GM19099 (cell line): ENCODE results near the gene EDN3.

Experiments
- POLR2A ChIP-seq: IDR thresholded peaks from 3 replicates; pipeline ENCODE4 v1.6.1; 2011; ENCODE audit warnings: low read depth; ENCODE audit not compliant: insufficient read length; ENCODE audit errors: extremely low read depth

EDN3 gene

DNA sequence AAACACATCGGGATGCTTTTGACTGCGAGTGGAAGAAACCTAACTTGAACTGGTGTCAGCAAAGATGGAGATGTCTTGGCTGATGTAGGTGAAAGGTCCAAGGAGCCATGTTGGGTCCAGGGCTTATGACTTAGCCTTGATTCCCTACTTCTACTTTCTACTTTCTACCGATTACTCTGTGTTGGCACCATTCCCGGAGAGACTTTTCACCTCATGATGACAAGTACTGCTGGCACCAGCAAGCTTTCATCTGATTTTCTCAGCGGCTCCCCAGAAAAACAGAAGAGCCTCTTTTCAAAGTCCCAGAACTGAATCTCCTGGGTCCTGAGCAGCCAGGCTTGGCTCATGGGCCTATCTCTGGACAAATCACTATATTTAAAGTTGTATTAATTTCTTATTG is 4.9 kb upstream of the EDN3 start:
- TF ChIP-seq POLR2A: no peak

DNA sequence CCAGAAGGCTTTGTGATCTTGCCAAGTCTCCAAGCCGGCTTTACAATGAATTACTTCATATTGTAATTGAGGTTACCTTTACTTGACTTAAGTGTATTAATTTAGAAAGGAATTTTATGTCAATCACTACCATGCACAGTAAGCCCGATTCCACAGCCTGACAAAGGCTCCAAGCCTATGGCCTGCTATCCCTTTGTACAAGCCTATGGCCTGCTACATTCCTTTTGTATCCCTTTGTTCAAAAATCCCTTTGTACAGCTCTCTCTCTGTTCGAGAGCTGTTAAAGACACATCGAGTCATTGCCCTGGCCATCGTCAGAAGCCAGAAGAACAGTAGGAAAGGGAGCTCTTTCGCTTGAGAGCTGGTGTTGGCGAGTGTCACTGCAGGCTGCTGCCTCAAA is 2.7 kb upstream of the EDN3 start:
- TF ChIP-seq POLR2A: no peak

DNA sequence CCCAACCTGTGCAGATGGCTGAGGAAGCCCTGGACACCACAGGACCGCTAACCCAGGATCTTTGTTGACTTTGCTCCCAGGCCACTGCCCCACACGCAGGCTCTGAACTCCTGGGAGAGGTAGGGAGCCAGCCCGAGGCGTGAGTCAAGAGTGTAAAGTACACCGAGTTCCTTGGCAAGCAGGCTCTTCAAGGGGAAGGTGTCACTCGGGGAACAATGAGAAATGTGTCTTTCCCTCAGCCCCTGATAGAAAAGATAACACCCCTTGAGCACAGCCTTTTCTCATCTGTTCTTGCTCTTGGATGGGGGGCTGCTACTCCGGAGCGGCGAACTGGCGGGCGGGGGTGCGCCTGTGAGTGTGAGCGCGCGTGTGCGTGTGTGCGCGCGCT is 472 bp upstream of the EDN3 start:
- no peak for TF ChIP-seq POLR2A

DNA sequence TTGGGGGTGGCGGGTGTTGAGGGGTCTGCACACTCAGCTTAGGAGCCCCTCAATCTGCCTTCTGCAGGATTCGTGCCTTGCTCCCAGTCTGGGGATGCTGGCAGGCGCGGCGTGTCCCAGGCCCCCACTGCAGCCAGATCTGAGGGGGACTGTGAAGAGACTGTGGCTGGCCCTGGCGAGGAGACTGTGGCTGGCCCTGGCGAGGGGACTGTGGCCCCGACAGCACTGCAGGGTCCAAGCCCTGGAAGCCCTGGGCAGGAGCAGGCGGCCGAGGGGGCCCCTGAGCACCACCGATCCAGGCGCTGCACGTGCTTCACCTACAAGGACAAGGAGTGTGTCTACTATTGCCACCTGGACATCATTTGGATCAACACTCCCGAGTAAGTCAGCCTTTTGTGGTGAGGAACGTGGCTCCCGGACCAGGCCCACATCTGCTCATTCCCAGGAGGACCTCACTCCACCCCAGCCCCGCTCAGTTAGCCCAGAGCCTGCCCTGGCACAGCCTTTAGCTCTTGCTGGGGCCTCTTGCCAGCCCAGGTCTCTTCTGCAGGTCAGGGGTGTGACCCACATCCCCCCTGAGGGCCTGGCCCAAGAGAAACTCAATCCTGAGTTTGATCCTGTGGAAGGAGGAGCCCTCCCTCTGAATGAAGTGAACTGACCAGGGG is 1.1 kb downstream of the EDN3 start:
- no peak for TF ChIP-seq POLR2A

DNA sequence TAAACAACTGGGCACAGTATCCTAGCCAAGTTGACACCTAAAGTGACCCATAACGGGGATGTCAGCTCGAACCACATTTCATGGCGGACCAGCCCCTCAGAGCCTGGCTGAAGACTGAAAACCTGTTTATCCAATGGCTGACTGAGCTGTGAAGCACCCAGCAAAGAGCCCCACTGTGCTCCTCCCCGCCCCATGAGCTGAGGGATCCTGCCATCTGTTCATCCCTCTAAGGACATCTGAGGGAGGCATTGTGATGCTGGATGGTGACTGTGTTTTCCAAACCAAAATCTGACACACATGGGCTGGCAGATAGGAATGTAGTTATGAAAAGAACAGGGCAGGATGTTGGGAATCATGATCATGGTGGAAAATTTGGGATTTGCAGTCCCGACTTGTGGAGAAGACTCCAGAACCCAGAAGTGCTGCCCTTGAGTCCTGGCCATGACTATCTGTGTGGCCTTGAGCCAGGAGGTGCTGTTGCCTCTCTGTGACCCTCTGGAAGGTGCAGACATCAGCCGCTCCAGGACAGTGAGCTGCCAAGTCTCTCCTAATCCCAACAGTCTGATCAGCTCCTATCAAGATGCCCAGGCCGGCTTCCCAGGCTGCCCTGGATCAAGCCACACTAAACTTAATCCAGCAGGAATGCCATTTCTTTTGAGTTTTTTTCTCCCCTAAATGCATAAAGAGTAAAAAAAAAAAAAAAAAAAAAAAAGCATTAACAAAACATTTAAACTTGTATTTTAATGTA is 5.7 kb downstream of the EDN3 start:
- no peak for TF ChIP-seq POLR2A

DNA sequence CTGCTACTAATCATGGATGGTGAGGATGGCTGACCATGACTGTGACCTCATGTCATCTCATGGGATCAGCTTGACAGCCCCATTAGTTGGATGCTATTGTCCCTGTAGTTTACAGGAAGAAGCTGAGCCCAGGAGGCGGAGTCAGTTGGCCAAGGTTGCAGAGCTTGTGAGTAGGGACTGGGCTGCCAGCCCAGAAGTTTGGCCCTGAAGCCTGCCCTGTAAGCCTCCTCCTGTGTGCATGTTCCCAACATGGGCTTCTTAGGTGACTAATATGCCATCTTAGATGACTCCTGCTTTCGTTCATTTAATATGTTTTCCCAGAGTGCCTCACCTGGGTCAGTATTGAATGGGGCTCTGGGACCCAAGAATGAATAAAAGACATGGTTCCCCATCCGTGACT is 6.9 kb downstream of the EDN3 start:
- no peak for TF ChIP-seq POLR2A

DNA sequence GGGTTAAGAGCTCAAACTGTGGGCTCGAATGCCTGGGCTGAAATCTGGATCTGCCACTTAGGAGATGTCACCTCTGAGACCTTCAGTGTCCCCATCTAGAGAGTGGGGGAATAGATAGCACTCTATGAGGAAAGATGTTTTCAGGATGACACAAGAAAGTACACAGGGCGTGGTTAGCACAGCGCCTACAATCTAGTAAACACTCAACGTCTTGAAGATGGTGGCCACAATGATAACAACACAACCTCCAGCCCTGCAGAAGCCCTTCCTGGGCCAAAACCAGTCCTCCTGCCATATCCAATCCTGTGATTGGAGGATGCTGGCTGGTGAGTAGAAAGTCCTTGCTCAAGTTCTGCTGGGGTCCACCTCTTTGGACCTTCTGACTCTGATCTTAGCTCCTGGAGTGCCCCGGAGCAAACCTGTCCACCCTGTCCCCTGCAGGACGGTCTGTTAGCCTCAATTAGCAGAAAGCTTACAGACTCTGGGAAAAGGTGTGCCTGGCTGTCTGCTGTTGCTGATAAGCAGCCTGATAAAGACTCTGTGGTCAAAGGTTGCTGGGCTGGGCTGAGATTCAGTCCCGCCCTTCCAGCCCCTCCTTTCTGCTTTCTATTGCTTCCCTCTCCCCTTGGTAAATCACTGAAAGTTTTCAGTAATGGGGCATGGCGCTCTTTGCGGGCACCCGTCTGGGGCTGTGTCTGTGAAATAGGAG is 8.2 kb downstream of the EDN3 start:
- no peak for TF ChIP-seq POLR2A

DNA sequence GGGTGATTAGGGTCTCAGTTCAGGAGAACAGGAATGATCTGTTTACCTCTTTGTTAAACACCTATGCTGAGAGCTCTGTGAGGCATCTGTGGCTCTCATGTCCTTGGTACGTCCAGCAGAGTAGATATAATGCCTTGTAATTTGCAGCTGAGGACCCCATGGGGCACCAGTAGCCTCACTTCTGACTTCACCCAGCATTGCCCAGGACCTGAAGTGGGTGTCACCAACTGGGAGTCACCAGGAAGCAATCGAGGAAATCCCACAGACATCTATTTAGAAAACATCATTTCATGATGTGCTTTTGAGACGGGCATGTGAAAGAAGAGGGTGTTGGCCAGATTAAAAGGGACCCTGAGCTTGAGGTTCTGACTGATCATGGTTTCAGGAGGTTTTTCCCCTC is 8.8 kb downstream of the EDN3 start:
- TF ChIP-seq POLR2A: no peak

DNA sequence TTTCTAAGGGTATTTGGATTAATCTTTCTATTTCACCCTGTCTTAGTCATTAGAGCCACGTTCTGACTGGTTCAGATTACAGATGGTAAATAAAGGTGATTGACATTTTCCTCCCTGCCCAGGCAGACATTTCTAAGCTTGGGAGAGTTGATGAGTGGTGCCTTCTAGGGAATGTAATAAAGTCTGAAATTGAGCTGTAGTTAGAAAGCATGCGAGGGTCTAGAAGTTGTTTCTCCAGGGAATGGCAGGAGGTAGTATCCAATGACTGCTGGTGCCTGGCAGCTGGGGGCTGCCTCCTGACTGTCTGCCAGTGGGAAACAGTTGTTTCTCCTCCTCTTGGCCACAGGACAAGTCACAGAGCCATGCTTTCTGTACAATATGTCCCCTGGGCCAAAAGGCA is 14.6 kb downstream of the EDN3 start:
- TF ChIP-seq POLR2A: no peak

DNA sequence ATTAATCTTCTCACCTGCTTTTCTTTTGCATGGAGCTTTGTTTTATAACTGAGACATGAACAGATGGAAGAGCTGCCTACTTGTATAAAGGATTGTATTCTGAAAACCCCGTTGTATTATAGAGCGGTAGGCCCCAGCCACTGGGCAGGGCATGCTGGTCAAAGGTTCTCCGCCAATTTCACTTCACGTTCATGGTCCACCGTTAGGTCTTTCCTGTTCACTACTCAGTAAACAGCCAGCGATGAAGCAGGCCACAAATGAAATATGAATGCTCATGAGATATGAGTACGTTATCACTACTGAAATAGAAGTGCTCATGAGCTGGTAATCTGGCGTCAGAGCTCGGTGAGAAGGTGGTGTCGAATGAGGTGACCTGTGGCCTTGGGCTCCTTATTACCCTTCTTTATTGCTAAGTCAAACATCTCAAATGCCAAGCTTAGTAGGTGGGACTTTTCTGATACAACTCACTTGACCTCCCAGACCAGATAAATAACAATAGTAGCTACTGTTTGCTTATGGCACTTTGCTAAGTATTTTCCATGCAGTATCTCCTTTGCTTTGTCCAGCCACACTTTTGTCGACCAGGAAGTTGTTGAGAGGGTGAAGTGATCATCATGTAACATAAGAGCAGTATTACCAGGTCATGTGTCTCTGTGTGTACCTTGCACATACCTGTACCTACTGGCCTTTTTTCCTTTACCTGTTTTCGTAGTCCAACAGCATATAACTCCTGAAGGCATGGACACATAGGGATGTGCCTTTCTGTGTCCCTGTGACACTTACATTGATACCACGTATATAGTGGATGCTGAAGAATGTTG is 16.7 kb downstream of the EDN3 start:
- no peak for TF ChIP-seq POLR2A

DNA sequence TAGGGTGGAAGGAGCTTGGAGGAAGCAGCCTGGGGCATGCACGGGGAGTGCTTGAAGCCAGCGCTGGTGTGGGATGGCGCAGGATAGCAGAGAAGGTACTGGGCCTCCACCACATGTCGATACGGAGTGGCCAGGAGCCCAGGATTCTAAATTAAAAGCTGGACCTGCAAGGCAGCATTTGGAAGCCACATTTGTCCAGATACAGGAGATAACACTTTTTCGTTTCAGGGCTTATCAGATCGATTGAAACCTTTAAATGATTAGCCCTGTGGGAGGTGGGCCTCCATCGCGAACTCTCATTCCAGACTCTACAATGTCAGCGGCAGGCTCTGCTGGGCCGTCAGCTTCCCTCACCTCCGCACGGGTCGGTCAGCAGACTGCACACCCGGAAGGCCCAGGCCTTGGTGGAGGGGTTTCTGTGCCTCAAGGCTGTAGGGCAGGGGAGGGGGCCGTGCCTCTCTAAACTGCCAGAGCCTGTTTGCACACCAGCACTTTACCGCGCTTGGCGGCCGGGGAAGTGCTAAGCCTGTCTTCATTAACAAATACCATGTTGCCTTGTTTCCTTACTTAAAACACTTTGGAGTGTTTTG is 17.9 kb downstream of the EDN3 start:
- TF ChIP-seq POLR2A: no peak

DNA sequence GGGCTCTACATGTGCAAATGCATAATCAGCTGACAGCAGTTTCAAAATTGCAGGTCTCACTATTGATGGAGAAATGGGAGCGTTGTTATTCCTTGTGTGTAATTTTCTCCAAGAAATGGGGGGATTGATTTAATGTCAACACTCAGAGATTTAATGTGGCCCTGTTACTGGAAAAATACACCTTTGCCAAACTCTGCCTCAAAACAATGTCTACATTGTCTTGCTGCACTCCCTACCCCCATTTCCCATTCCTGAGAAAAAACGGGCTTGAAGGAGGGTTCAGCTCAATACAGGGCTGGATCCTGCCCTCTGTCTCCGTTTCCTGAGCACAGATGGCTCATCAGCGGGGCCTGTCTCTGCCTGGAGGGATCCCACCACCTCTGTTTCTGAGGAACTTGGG is 18.4 kb downstream of the EDN3 start:
- no peak for TF ChIP-seq POLR2A

DNA sequence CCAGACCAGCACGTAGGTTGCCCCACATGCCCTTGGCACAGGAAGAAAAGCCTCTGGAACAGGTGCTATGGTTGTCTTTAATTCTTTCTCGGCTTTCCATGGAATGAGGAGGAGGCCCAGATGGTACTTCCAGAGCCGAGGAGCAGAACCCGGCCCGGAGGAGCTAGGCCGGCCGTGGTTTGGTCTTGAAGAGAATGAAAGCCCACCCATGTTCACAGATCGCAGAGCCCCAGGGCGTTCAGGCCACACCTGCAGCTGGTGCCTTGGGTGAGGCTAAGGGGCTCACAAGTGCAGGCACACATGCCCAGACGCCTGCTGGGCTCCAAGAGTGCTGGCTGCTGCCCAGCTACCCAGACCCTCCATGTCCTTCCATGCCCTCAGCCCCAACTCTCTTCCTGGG is 20.0 kb downstream of the EDN3 start:
- TF ChIP-seq POLR2A: no peak

DNA sequence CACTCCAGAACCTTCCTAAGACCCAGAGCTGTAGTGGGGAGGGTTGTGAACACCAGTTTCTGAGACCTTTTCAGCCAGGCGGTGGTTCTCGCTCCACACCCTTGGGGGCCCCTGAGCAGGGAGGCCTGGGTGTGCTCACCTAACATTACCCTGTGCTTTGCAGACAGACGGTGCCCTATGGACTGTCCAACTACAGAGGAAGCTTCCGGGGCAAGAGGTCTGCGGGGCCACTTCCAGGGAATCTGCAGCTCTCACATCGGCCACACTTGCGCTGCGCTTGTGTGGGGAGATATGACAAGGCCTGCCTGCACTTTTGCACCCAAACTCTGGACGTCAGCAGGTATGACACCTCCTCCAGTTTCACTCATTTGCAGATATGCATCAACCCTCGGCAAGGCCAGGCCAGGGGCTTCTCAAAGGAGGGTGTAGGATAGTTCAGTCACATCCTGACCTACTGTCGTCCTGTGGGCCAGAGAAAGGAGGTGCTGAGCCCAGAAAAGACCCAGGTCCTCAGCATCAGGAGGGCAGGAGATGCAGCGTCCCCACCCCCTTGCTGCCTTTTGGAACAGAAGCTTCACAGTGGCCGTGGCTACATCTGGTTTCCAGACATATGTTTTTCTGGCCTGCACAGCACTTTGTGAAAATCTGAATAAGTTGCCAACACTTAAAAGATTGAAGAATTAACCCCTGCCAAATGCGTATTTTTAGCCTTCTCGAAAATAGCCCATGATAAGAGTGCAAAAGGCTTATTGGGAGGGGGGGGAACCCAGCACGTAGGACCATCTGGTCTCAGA is 20.6 kb downstream of the EDN3 start:
- TF ChIP-seq POLR2A: no peak
